ELF-1 (cell line): ENCODE results near the gene MFN2.
"Not testable (repeated sequence)": the region's sequence is repeated elsewhere in the genome, so short reads cannot be mapped to it uniquely, and the experiment has no call there.

Source experiments
- DNase-seq: peaks from one replicate; pipeline ENCODE4 v3.0.0-alpha.2; 2016; ENCODE audit warnings: low read depth, low spot score

MFN2 gene

GRCh38 chr1:12019858-12020509, 39.7 kb downstream of the MFN2 start:
- DNase-seq: no peak

GRCh38 chr1:12021616-12022015, 41.4 kb downstream of the MFN2 start:
- DNase-seq: no peak

- DNase-seq: no peak
These were observed 41.8 kb downstream of the MFN2 start for GRCh38 chr1:12022036-12022435.

DNA sequence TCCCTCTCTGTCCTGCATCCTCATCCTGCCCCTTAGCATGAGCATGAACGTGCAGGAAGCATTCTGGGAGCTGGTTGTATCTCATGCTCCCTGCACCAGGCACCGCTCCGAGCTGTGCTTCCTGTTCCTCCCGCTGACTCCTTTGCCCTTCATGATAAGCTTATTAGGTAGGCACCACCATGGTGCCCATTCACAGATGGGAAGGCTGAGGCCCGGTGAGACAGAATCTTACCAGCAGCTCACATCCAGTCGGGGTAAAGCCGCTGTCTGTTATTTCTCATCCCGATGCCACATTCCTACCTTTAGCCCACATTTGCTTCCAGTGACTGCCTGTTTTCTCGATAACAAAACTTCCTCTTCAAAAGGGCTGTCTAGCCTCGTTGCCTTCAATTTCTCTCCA, 46.3 kb downstream of the MFN2 start:
- no peak for DNase-seq

DNA sequence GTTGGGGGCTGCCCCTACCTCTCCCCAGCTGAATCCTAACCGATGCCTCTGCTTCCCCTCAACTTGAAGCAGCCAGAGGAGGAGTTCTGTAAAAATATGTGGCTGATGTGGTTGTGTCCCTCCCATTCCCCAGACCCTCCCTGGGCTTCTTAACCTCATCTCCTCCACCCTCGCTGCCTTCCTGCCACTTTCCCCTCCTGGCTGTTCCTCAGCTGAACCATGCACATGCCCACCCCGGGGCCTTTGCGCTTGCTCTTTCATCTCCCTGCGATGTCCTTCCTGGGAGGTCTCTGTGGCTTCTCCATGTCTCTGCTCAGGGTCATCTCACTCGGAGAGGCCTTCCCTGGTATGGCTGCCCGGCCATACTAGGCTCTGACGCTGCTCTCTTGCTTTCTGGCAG, 48.0 kb downstream of the MFN2 start:
- no peak for DNase-seq

DNA sequence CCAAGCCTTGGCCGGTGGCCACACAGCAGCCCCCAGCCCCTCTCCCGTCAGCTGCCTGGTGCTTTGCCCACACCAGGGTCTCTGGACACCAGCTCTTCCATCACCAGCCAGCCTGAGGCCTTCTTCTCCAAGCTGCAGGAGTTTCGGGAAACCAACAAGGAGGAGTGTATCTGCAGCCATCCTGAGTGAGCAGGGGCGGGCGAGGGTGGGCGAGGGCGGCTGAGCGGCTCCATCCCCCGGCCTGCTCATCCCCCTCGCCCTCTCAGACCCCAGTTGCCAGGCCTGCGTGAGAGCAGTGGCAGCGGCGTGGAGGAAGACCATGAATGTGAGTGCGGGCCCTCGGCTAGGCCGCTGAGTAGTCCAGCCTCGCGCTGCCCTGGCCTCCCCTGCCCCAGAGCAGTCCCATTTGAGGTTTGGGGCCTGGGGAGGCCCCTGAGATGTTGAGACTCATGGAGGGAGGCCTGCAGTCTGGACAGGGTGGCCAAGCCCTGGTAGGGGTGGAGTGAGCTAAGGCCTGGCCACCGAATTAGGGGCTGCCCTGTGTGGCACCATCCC, 48.8 kb downstream of the MFN2 start:
- no peak for DNase-seq

DNA sequence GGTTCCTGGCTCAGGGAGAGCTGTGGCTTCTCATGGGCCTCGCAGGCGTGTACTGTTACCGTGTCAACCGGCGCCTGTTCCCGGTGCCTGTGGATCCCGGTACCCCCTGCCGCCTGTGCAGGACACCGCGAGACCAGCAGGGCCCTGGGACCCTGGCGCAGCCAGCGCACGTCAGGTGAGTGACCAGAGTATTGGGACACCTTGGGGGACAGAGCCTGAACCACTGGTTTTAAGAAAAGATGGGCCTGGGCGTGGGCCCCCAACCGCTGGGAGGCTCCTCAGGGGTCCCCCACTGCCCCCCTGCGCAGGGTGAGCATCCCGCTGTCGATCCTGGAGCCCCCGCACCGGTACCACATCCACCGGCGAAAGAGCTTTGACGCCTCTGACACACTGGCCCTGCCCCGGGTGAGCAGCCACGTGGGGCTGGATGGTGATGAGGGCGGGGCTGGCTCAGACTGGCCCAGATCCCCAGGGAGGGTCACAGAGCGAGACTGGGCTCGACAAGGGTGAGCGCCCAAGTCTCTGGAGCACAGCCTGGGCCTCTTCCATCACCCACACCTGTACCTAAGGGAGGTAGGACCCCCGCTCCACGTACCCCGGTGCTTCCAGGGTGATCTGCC, 49.6 kb downstream of the MFN2 start:
- no peak for DNase-seq

DNA sequence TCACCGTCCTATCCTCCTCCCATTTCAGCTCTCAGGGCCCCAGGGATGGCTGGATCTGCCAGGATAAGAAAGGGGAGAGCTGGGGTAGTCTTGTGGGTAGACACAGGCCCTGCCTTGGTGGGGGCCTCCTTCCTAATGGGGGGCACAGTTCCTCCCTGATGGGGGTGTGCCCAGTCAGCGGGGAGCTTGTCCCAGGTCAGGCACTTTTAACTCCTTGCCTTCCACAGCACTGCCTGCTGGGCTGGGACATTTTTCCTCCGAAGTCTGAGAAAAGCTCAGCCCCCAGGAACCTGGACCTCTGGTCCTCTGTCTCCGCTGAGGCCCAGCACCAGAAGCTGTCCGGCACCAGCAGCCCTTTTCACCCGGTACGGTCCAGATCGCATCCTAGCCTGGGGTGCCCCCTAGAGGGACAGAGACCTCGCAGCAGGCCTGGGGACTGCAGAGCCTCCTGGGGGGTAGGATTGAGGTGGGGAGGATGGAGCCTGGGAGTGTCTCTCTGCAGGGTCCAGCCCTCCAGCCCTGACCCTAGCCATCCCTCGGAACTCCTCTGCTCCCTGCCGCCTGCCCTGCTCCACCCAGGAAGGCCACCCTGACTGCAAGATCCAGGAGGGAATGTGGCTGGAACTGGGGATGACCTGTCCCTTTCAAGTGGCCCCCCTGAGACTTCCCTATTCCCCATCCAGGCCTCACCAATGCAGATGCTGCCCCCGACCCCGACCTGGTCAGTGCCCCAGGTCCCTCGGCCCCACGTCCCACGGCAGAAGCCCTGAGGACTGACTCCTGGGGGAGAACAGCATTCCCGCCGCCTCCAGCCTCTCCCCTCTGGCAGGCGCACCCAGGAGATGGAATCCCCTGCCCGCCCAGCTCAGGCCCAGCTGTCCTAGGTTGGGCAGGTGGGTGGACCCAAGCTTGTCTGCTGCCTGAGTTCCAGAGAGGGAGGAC, 51.1 kb downstream of the MFN2 start:
- peak; percentile 46 for DNase-seq

- DNase-seq: no peak
These were observed 51.9 kb downstream of the MFN2 start for GRCh38 chr1:12032161-12032621.

DNA sequence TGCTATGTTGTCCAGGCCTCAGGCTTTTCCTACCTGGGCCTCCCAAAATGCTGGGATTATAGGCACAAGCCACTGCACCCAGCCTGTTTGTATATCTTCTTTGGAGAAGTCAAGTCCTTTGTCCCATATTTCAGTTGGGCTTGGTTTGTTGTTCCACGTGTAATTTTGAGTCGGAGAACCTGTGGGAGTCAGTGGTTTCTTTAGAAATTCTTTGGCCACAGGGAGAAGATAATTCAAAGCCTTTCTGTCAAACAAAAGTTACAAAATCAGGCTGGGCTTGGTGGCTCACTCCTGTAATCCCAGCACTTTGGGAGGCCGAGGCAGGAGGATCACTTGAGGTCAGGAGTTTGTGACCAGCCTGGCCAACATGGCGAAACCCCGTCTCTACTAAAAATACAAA, 53.2 kb downstream of the MFN2 start:
- DNase-seq: not testable (repeated sequence)

- no peak for DNase-seq
These were observed 54.1 kb downstream of the MFN2 start for GRCh38 chr1:12034381-12034801.

DNA sequence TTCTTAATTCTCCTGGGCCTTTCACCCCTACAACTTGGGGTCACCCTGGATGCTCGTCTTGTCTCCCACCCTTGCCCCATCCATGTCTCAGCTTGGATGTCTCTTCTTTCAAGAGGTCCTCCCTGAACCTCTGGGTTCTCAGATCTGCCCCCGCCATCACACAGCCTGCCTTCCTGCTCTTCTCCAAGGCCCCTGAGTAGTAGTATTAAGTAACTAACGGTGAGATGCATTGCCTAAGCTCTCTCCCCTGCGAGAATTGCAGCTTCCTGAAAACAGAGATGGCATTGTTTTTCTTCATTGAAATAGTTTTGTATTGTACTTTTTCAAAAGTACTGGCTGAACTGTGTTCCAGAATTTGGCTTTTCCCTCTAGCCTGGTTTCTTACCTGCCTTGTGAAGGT, 55.1 kb downstream of the MFN2 start:
- DNase-seq: no peak

DNA sequence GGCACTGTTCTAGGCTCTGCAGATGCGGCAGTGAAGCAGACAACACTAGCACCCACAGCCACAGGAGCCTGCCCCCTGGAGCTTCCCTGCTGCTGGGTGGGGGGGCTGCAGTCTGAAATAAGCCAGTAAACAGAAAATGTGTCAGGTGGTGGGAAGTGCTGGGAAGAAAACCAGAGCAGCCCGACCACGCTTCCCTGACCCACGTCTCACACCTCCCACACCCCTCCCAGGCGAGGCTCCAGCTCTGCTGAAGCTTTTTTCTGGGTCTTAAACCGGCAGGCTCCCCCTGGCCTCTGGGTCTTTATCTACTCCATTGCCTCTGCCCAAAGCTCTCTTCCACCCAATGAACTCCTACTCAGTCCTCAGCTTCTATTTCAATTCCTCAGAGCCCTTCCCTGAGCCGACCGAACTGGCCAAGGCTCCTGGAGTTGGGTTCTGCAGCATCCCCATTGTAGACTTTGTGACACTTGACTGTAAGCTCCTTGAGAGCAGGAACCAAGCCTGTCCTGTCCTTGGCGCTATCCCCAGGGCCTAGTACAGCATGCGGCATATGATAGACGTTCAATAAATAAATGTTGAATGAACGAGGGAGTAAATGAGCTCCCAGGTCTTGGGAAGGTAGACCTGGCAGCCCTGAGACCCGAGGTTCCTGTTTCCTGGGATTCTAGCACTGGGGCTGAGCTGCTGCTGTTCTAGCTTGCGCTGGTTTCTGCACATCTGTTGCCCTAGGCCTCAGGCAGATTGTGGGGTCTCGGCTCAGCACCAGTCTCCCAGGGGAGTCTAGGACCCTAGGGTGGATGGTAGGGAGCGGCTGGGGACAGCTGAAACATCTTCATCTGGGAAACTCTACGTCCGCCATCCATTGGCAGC, 57.5 kb downstream of the MFN2 start:
- no peak for DNase-seq

DNA sequence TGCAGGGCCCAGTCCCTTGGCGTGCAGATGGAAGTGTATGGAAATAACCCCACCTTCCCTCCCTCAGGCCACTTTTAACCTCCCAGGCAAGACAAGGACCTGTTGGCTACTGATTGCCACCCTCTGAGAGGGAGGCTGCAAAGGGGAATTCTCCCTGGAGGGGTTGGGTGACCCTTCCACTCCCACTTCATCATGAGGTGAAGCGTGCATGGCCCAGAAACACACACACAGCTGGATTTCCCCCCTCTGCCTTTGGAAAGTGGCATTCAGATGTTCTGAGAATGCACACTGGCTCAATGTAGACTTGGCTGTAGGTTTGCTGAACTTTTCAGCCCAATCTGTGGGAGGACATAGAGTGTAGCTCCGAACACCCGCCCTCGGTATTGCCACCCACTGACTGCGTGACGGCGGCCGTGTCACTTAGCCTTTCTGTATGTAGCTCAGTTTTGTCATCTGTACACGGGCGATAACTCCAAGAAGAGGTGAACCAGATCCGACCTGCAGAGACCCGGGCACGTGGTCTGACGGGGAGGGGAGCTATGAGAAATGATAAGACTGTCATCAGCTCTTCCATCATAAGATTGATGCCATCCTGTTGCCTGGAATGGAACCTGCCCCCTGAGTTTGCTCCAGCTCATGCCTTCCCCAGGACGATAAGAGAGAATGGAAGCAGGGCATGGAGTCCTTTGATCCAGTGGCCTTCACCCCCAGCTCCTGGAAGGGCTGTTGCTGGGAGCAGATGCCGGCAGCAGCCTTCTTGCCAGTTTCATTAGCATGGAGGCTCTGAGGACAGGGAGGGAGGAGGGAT, 58.3 kb downstream of the MFN2 start:
- peak; percentile 48 for DNase-seq

GRCh38 chr1:12039164-12039525, 58.9 kb downstream of the MFN2 start:
- no peak for DNase-seq

DNA sequence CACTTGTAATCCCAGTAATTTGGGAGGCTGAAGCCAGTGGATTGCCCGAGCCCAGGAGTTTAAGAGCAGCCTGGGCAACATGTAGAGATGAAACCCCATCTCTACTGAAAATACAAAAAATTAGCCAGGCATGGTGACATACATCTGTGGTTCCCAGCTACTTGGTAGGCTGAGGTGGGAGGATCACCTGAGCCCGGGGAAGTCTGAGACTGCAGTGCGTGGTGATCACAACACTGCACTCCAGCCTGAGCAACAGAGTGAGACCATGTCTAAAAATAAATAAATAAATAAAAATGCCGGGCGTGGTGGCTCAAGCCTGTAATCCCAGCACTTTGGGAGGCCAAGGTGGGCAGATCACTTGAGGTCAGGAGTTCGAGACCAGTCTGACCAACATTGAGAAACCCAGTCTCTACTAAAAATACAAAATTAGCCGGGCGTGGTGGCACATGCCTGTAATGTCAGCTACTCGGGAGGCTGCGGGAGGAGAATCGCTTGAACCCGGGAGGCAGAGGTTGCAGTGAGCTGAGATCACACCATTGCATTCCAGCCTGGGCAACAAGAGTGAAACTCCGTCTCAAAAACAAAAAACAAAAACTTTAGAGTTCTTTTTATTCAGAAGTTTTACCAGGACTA, 59.7 kb downstream of the MFN2 start:
- DNase-seq: not testable (repeated sequence)

DNA sequence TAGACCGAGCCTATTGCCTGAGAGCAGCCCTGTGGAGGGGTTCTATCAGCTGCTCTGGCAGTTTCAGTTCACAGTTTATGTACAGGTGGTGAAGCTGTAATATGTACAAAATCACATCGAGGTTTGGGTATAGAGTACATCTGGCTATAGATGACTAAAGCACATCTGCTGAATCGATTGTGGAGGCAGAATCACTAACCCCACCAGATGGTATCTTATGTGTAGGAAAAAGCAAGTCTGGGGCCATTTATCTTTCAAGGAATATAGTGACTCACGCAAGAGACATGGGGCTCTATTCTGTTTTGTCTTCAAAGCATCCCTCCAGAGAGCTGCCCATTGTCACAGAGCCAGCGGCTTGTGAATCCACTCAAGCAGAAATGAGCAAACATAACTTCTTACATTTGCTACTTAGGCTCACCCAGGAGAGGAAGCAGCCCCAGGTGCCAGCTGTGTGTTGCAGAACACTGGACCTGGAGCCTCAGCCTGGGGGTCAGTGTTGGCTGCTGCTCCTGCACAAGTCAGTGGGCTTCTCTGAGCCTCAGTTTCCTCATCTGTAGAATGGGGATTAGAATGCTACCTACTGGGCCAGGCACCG, 60.3 kb downstream of the MFN2 start:
- no peak for DNase-seq

DNA sequence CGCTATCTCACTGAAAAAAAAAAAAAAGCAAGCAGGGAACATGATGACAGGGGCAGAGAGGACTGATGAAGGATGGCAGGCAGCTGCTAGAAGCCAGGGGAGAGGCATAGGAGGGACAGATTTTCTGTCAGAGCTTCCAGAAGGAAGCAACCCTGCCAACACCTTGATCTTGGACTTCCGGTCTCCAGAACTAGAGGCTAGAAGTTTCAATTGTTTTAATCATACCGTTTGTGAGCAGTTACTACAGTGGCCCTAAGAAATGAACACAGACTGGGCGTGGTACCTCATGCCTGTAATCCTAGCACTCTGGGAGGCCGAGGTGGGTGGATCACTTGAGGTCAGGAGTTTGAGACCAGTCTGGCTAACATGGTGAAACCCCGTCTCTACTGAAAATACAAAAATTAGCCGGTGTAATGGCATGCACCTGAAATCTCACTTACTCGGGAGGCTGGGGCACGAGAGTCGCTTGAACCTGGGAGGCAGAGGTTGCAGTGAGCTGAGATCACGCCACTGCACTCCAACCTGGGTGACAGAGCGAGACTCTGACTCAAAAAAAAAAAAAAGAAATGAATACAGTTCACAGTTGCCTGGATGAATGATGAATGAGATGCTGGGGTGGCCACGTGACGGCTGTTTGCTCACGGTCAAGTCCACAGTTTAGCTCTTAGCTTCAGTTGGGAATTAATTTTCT, 64.1 kb downstream of the MFN2 start:
- not testable (repeated sequence) for DNase-seq

DNA sequence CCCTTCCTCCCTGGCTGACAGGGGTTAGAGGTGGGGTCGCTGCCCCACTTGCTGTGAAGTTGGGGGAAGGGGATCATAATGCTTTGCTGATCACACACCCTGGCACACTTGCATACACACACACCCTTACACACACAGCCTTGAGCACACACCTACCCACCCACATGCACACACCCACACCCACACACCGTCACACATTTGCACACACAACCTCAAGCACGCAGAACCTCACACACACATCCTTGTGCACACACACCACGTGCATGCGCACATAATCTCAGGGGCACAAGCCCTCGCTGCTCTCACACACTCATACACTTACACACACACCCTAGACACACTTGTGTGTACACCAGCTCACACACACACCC, 66.5 kb downstream of the MFN2 start:
- DNase-seq: no peak
